ENCODE results near the gene SEL1L2.

SEL1L2 gene

GRCh38 chr20:13929836-13930235 is 60.6 kb downstream of the SEL1L2 start:
- no peak for DNase-seq

- no peak for DNase-seq
Observed at GRCh38 chr20:13928901-13929300, 61.5 kb downstream of the SEL1L2 start.

- DNase-seq, result no peak
Observed at GRCh38 chr20:13927171-13927570, 63.2 kb downstream of the SEL1L2 start.

GRCh38 chr20:13922241-13922640 is 68.2 kb downstream of the SEL1L2 start:
- no peak for DNase-seq

- DNase-seq, result no peak
Observed at GRCh38 chr20:13915284-13915683, 75.1 kb downstream of the SEL1L2 start.

- no peak for DNase-seq
Observed at GRCh38 chr20:13913572-13913971, 76.8 kb downstream of the SEL1L2 start.

- no peak for DNase-seq
Observed at GRCh38 chr20:13913131-13913530, 77.3 kb downstream of the SEL1L2 start.

GRCh38 chr20:13910492-13910891 is 79.9 kb downstream of the SEL1L2 start:
- no peak for DNase-seq

- DNase-seq, result no peak
Observed at GRCh38 chr20:13909067-13909466, 81.3 kb downstream of the SEL1L2 start.

GRCh38 chr20:13904766-13905165 is 85.6 kb downstream of the SEL1L2 start:
- DNase-seq, result no peak

- no peak for DNase-seq
Observed at GRCh38 chr20:13900496-13900895, 89.9 kb downstream of the SEL1L2 start.

- DNase-seq, result no peak
Observed at GRCh38 chr20:13898012-13898612, 92.3 kb downstream of the SEL1L2 start.

GRCh38 chr20:13891575-13891974 is 98.8 kb downstream of the SEL1L2 start:
- no peak for DNase-seq

- no peak for DNase-seq
Observed at GRCh38 chr20:13884803-13885202, 105.6 kb downstream of the SEL1L2 start.

GRCh38 chr20:13883425-13883824 is 107.0 kb downstream of the SEL1L2 start:
- DNase-seq, result no peak

GRCh38 chr20:13878566-13878965 is 111.8 kb downstream of the SEL1L2 start:
- no peak for DNase-seq

- DNase-seq, result no peak
Observed at GRCh38 chr20:13877793-13878192, 112.6 kb downstream of the SEL1L2 start.

- no peak for DNase-seq
Observed at GRCh38 chr20:13875265-13875811, 115.1 kb downstream of the SEL1L2 start.

- DNase-seq, result no peak
Observed at GRCh38 chr20:13874394-13875157, 115.8 kb downstream of the SEL1L2 start.

GRCh38 chr20:13873831-13874230 is 116.6 kb downstream of the SEL1L2 start:
- DNase-seq, result no peak

- no peak for DNase-seq
Observed at GRCh38 chr20:13870170-13870748, 120.2 kb downstream of the SEL1L2 start.

- DNase-seq, result no peak
Observed at GRCh38 chr20:13868331-13868730, 122.1 kb downstream of the SEL1L2 start.

- DNase-seq, result no peak
Observed at GRCh38 chr20:13865791-13866351, 124.5 kb downstream of the SEL1L2 start.

- no peak for DNase-seq
Observed at GRCh38 chr20:13865156-13865555, 125.3 kb downstream of the SEL1L2 start.

Measured in activated gamma-delta T cell (primary cell).